SJCRH30 (cell line): ENCODE results near the gene GOLIM4. TPM values are rescaled to one million over a fixed set of nuclear protein-coding genes. Genes with fewer than 3 reads are reported as not detected.
"Not testable (repeated sequence)": the region's sequence is repeated elsewhere in the genome, so short reads cannot be mapped to it uniquely, and the experiment has no call there.

Experiments
- DNase-seq, 2 experiments: peaks; one replicate each; pipeline ENCODE4 v3.0.0-alpha.2; 2015 to 2020
- H3K27ac ChIP-seq: fragments of 250-450 bp; sonication (Bioruptor Pico); 2 replicates; pipeline ENCODE4 v1.5.1; 2020; ENCODE audit warnings: mild to moderate bottlenecking, moderate library complexity
- H3K27me3 ChIP-seq: fragments of 250-450 bp; sonication (Bioruptor Pico); 2 replicates; pipeline ENCODE4 v1.5.1; 2020; ENCODE audit warnings: mild to moderate bottlenecking, moderate library complexity
- H3K36me3 ChIP-seq: fragments of 250-450 bp; sonication (Bioruptor Pico); 2 replicates; pipeline ENCODE4 v1.5.1; 2020; ENCODE audit warnings: mild to moderate bottlenecking, moderate library complexity
- H3K4me1 ChIP-seq: fragments of 250-450 bp; sonication (Bioruptor Pico); 2 replicates; pipeline ENCODE4 v1.5.1; 2020; ENCODE audit warnings: mild to moderate bottlenecking, moderate library complexity
- H3K4me3 ChIP-seq: fragments of 250-450 bp; sonication (Bioruptor Pico); 2 replicates; pipeline ENCODE4 v1.5.1; 2020; ENCODE audit warnings: mild to moderate bottlenecking, moderate library complexity
- H3K9me3 ChIP-seq: fragments of 250-450 bp; sonication (Bioruptor Pico); replicated peaks from 2 replicates; pipeline ENCODE4 v1.5.1; 2020; ENCODE audit warnings: mild to moderate bottlenecking, moderate library complexity
- total RNA-seq: library from RNA; depleted of rRNA; stranded (reverse); fragments of >200 nt; shearing (Covaris generic); gene quantifications from 2 replicates; pipeline ENCODE4 v1.2.3, GENCODE V29; 2014

GOLIM4 gene
- total RNA-seq, 1 experiment from 2014 or later = 40.4 TPM

GRCh38 chr3:168072323-168072650, 23.4 kb downstream of the GOLIM4 start:
- H3K4me3 ChIP-seq = no peak overlapping the region
- no peaks in the 10 kb centered on the region for H3K9me3 ChIP-seq
- H3K36me3 ChIP-seq = no peaks in the 10 kb centered on the region; the same call in 1 of the 2 replicates
- no peak overlapping the region for H3K27ac ChIP-seq
- DNase-seq = no peak
- H3K4me1 ChIP-seq = no peaks in the 10 kb centered on the region
- no peaks in the 10 kb centered on the region for H3K27me3 ChIP-seq

GRCh38 chr3:168071591-168072322, 24.0 kb downstream of the GOLIM4 start:
- no peak overlapping the region for H3K27ac ChIP-seq
- DNase-seq = no peak
- no peak overlapping the region for H3K4me3 ChIP-seq
- H3K9me3 ChIP-seq = no peaks in the 10 kb centered on the region
- H3K27me3 ChIP-seq = no peaks in the 10 kb centered on the region
- H3K36me3 ChIP-seq = no peaks in the 10 kb centered on the region; the same call in 1 of the 2 replicates
- no peaks in the 10 kb centered on the region for H3K4me1 ChIP-seq

- Histone ChIP-seq H3K27me3 (no peaks in the 10 kb centered on the region), H3K4me1 (no peaks in the 10 kb centered on the region), H3K9me3 (no peaks in the 10 kb centered on the region), H3K36me3 (no peaks in the 10 kb centered on the region; the same call in 1 of the 2 replicates), H3K4me3 (no peak overlapping the region), H3K27ac (no peak overlapping the region)
- DNase-seq = no peak
Measured at GRCh38 chr3:168070919-168071318, 24.8 kb downstream of the GOLIM4 start.

- no peak overlapping the region for H3K27ac ChIP-seq
- DNase-seq = no peak
- no peaks in the 10 kb centered on the region for H3K9me3 ChIP-seq
- no peaks in the 10 kb centered on the region; the same call in 1 of the 2 replicates for H3K36me3 ChIP-seq
- H3K27me3 ChIP-seq = no peaks in the 10 kb centered on the region
- H3K4me3 ChIP-seq = no peak overlapping the region
- H3K4me1 ChIP-seq = no peaks in the 10 kb centered on the region
Measured at GRCh38 chr3:168068346-168068745, 27.4 kb downstream of the GOLIM4 start.

- no peak overlapping the region for H3K27ac ChIP-seq
- no peaks in the 10 kb centered on the region for H3K4me1 ChIP-seq
- DNase-seq = no peak
- no peak overlapping the region for H3K4me3 ChIP-seq
- no peaks in the 10 kb centered on the region for H3K36me3 ChIP-seq
- no peaks in the 10 kb centered on the region for H3K9me3 ChIP-seq
- H3K27me3 ChIP-seq = no peaks in the 10 kb centered on the region
Measured at GRCh38 chr3:168066882-168067281, 28.8 kb downstream of the GOLIM4 start.

- H3K4me3 ChIP-seq = no peak overlapping the region
- H3K27me3 ChIP-seq = no peaks in the 10 kb centered on the region
- H3K36me3 ChIP-seq = no peaks in the 10 kb centered on the region
- DNase-seq = no peak
- no peaks in the 10 kb centered on the region for H3K4me1 ChIP-seq
- H3K9me3 ChIP-seq = no peaks in the 10 kb centered on the region
- H3K27ac ChIP-seq = no peak overlapping the region
Measured at GRCh38 chr3:168065569-168065968, 30.2 kb downstream of the GOLIM4 start.

- no peaks in the 10 kb centered on the region for H3K4me1 ChIP-seq
- no peak for DNase-seq
- no peak overlapping the region for H3K27ac ChIP-seq
- no peaks in the 10 kb centered on the region for H3K9me3 ChIP-seq
- no peak overlapping the region for H3K4me3 ChIP-seq
- no peaks in the 10 kb centered on the region for H3K36me3 ChIP-seq
- H3K27me3 ChIP-seq = no peaks in the 10 kb centered on the region
Measured at GRCh38 chr3:168063122-168063521, 32.6 kb downstream of the GOLIM4 start.

- Histone ChIP-seq H3K4me1 (no peaks in the 10 kb centered on the region), H3K27me3 (no peaks in the 10 kb centered on the region), H3K27ac (no peak overlapping the region), H3K36me3 (no peaks in the 10 kb centered on the region), H3K4me3 (no peak overlapping the region), H3K9me3 (no peaks in the 10 kb centered on the region)
- no peak for DNase-seq
Measured at GRCh38 chr3:168062679-168063078, 33.0 kb downstream of the GOLIM4 start.

- H3K9me3 ChIP-seq = no peaks in the 10 kb centered on the region
- no peak for DNase-seq
- H3K4me3 ChIP-seq = no peak overlapping the region
- no peaks in the 10 kb centered on the region for H3K27me3 ChIP-seq
- no peaks in the 10 kb centered on the region for H3K36me3 ChIP-seq
- H3K27ac ChIP-seq = no peak overlapping the region
- no peaks in the 10 kb centered on the region for H3K4me1 ChIP-seq
Measured at GRCh38 chr3:168061332-168061996, 34.3 kb downstream of the GOLIM4 start.

GRCh38 chr3:168060317-168060716, 35.4 kb downstream of the GOLIM4 start:
- DNase-seq = no peak
- no peaks in the 10 kb centered on the region for H3K9me3 ChIP-seq
- H3K27me3 ChIP-seq = no peaks in the 10 kb centered on the region
- H3K4me3 ChIP-seq = no peak overlapping the region
- no peak overlapping the region for H3K27ac ChIP-seq
- H3K36me3 ChIP-seq = no peaks in the 10 kb centered on the region
- H3K4me1 ChIP-seq = no peaks in the 10 kb centered on the region

GRCh38 chr3:168058481-168058880, 37.2 kb downstream of the GOLIM4 start:
- Histone ChIP-seq H3K9me3 (no peaks in the 10 kb centered on the region; the same call in 1 of the 2 replicates), H3K4me1 (no peaks in the 10 kb centered on the region)

GRCh38 chr3:168056398-168057230, 39.1 kb downstream of the GOLIM4 start:
- H3K36me3 ChIP-seq, H3K4me3 ChIP-seq, H3K27ac ChIP-seq, DNase-seq, H3K27me3 ChIP-seq, H3K9me3 ChIP-seq, H3K4me1 ChIP-seq: not testable (repeated sequence)

More at GRCh38 chr3:168058481-168058880, 37.2 kb downstream of the GOLIM4 start:
- Histone ChIP-seq H3K36me3 (no peaks in the 10 kb centered on the region), H3K4me3 (no peak overlapping the region), H3K27ac (no peak overlapping the region), H3K27me3 (no peaks in the 10 kb centered on the region)
- DNase-seq = no peak

- DNase-seq = no peak
- no peaks in the 10 kb centered on the region for H3K4me1 ChIP-seq
- no peaks in the 10 kb centered on the region for H3K27me3 ChIP-seq
- H3K27ac ChIP-seq = no peak overlapping the region
- H3K4me3 ChIP-seq = no peak overlapping the region
- H3K36me3 ChIP-seq = no peaks in the 10 kb centered on the region
- H3K9me3 ChIP-seq = no peaks in the 10 kb centered on the region; the same call in 1 of the 2 replicates
Measured at GRCh38 chr3:168054447-168054846, 41.3 kb downstream of the GOLIM4 start.

- Histone ChIP-seq H3K9me3 (no peaks in the 10 kb centered on the region; the same call in 1 of the 2 replicates), H3K36me3 (no peaks in the 10 kb centered on the region), H3K27me3 (no peaks in the 10 kb centered on the region), H3K27ac (no peak overlapping the region), H3K4me1 (no peaks in the 10 kb centered on the region), H3K4me3 (no peak overlapping the region)
- no peak for DNase-seq
Measured at GRCh38 chr3:168053115-168053514, 42.6 kb downstream of the GOLIM4 start.

GRCh38 chr3:168052515-168052914, 43.2 kb downstream of the GOLIM4 start:
- Histone ChIP-seq H3K9me3 (no peaks in the 10 kb centered on the region; the same call in 1 of the 2 replicates), H3K27ac (no peak overlapping the region), H3K27me3 (no peaks in the 10 kb centered on the region), H3K36me3 (no peaks in the 10 kb centered on the region), H3K4me1 (no peaks in the 10 kb centered on the region), H3K4me3 (no peak overlapping the region)
- no peak for DNase-seq
